ENCODE measurements around the gene FANCB.

The FANCB gene

DNA sequence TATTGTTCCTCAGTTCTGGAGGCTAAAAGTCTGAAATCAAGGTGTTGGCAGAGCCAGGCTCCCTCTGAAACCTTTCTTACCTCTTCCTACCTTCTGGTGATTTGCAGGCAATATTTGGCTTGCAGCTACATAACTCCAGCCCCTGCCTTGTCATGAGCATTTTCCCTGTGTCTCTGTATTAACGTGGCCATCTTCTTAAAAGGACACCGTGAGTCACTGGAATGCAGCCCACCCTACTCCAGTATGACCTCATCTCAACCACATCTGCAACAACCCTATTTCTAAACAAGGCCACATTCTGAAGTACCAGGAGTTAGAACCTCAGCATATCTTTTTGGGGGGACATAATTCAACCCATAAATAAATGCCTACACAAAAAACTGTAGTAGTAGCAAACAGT is 40.7 kb downstream of the FANCB start:
- no peak for DNase-seq

DNA sequence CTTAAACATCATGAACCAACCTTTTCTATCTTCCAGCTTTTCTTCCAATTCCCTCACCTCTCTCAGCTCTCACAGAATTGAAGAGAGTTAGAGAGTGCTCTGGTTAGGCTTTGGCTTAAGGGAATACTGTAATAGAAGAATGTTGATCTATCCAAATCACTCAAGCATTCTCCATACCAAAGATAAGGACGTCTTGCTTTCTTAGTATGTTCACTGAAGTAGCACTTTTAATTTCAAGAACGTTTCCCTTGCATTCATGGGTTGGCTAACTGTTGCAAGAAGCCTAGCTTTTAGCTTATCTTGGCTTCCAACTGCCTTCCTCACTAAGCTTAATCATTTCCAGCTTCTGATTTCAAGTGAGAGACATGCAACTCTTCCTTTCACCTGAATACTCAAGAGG is 43.2 kb downstream of the FANCB start:
- DNase-seq = no peak

DNA sequence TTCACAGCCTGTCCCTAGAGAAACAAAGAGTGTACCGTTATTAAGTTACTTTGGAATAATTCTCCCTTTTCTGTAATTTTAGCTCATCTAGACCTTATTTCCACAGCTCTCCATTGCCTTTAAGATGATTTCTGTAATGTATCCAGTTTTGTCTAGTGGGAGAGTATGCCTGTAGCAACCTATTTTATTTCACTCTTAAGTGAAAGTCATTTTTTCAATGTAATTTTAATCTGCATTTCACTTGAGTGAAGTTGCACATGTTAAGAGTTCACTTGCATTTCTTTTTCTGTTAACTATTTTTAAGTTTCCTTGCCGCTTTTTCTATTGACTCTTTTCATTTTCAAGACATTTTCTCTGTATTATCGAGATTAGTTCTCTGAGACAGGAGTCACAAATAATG is 46.5 kb downstream of the FANCB start:
- DNase-seq = no peak

DNA sequence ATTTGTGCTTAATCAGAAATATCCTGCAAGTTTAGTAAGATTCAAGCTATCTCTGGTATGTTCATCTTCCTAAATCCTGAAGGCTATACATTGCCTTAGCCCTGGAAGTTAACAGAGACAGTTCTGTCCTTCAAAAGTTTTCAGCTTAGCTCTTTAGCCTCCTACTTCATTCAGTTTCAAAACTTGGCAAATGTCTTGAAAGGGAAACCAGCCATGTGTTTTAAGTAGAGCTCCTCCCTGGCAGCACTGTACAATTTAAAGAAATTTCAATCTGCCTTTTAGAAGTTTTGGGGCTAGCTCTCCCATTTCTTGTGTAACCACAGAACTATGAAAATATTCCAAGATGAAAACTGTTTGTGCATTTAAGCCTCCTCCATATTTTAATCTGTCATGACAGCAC is 47.0 kb downstream of the FANCB start:
- DNase-seq = no peak

DNA sequence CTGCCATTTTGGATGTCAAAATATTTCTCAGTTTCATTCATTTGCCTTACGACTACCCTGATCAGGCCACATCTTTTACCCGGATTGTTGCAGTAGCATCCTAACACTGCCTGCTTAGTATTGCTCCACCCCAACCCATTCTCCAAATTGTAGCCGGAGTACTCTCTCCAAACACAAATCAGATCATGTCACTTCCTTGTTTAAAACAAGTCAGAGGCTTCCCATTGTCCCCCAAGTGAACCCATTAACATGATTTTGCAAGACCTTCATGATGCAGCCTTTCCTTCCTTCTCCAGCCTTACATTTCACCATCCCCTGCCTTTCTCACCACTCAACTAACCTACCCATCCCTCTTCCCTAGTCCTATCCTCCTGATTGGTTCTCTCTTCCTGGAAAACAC is 53.1 kb downstream of the FANCB start:
- DNase-seq = no peak

DNA sequence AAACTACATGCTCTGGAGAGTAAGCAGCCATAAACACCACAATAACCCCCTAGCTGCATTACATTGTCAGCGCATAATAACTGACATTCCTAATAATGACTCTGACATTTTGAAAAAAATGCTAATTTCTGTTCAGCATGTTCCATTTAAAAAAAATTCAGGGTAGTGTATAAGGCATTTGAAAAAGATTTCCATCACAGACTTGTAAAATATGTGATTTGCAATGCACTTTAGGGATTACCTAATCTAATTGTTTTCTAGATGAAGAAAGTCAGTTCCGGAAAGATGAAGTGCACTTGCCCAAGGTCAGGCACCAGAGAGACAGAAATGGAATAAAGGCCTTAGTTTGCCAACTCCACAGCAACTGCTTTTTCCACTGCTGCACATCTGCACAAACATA is 55.3 kb downstream of the FANCB start:
- no peak for DNase-seq

DNA sequence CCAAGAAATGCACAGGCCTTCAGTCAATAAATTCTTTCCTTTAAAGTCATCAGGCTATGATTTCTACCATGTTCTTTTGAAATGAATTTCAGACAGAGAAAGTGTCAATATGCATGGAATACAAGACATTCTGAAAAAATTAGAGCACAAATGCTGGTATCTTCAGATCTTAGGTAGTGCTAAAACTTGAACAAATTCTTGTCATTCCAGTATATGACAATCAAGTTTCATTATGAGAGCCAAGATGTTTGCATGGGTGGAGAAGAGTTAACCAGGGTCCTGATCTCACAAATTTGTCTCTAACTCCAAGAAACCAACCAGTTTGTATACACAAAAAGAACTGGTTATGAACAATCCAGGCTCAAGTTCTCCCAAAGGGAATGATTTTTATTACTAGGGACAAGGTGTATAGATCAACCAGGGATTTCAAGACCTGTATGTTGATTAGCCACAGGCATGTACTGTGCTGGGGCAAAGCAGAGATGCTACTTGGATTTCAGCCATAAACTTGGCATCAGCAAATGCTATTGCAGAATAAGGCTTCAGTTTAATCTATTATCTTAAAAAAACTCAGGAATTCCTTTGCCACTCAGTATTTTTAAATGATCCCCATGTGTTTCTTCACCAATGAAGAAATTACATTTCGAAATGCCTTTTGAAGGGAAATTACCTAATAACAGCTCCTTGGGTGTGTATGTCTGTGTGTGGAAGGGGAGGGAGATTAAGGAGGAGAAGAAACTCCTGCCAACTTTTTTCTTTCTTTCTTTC is 69.7 kb downstream of the FANCB start:
- DNase-seq = no peak

DNA sequence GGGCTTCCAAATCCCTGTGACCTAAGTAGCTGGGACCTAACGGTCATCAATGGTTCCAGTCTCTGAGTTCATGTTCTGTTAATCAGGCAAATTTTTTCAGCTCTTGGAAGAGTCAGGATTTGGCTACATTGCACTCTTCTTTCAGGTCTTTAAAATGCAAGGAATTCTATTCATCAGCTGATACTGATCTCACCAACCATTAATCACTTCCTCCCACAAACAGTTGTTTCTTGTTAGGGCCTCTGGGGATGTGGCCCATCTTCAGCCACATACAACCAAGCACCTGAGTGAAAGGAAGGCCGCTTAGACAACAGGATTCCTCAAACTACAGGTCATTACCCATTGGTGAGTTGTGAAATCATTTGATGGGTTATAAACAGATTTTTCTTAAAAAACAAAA is 71.7 kb downstream of the FANCB start:
- no peak for DNase-seq

DNA sequence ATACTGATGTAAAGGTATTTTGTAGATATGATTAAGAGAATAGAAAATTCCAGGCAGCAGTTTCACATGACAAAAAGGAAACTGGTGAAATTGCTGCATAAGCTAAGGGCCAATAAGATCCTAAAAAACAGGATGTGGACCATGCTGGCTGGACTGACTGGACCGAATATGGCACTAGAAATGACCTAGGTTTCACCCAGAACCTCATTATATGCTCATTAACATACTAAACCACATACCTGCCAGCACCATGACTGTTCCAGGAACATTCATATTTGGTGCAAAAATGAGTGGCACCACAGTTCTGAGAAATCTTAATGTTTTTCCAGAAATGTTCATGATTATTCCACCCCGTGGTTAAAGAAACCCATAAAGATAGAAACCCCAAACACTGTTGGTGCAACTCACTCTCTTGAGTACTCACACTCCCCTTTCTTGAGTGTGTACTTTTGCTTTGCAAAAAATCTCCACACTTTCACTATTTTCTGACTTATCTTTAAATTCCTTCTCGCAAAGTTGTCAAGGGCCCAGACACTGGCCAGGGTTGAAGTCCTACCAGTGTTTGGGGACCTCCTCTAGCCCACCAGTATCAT is 74.0 kb downstream of the FANCB start:
- DNase-seq = no peak

Data from NCI-H2081 treated with DMSO at 0.1 percent for 48 hours (cell line).